DMS 273 treated with DMSO at 0.1 percent for 48 hours (cell line): ENCODE results near the gene TNRC6C.
A peak's percentile ranks its signal among the peaks of the same experiment; 100 is the strongest.
"Not testable (repeated sequence)": the region's sequence is repeated elsewhere in the genome, so short reads cannot be mapped to it uniquely, and the experiment has no call there.

Experiments used
- DNase-seq: peaks from one replicate; lab custom pipeline; 2025; lab: John Stamatoyannopoulos, UW

TNRC6C gene

GRCh38 chr17:78137392-78138203 is 179.1 kb downstream of the TNRC6C start:
- DNase-seq = no peak

- no peak for DNase-seq
These were observed 179.9 kb downstream of the TNRC6C start for GRCh38 chr17:78138204-78139060.

- not testable (repeated sequence) for DNase-seq
These were observed 181.3 kb downstream of the TNRC6C start for GRCh38 chr17:78139861-78140168.

GRCh38 chr17:78140169-78141051 is 181.9 kb downstream of the TNRC6C start:
- DNase-seq = peak; percentile 40

GRCh38 chr17:78141437-78142118 is 183.1 kb downstream of the TNRC6C start:
- DNase-seq = no peak

GRCh38 chr17:78142119-78142861 is 183.8 kb downstream of the TNRC6C start:
- no peak for DNase-seq

- no peak for DNase-seq
These were observed 185.0 kb downstream of the TNRC6C start for GRCh38 chr17:78143214-78144146.

GRCh38 chr17:78144147-78144719 is 185.7 kb downstream of the TNRC6C start:
- peak; percentile 48 for DNase-seq

- no peak for DNase-seq
These were observed 186.5 kb downstream of the TNRC6C start for GRCh38 chr17:78144736-78145641.

GRCh38 chr17:78146471-78146869 is 188.0 kb downstream of the TNRC6C start:
- DNase-seq = no peak

GRCh38 chr17:78146881-78147280 is 188.4 kb downstream of the TNRC6C start:
- DNase-seq = no peak

- DNase-seq = no peak
These were observed 189.0 kb downstream of the TNRC6C start for GRCh38 chr17:78147315-78147998.

GRCh38 chr17:78148286-78149016 is 189.9 kb downstream of the TNRC6C start:
- no peak for DNase-seq

- no peak for DNase-seq
These were observed 193.1 kb downstream of the TNRC6C start for GRCh38 chr17:78151514-78152008.

- DNase-seq = no peak
These were observed 196.7 kb downstream of the TNRC6C start for GRCh38 chr17:78154903-78155811.
